ENCODE measurements around the gene ARHGEF40.

The ARHGEF40 gene

DNA sequence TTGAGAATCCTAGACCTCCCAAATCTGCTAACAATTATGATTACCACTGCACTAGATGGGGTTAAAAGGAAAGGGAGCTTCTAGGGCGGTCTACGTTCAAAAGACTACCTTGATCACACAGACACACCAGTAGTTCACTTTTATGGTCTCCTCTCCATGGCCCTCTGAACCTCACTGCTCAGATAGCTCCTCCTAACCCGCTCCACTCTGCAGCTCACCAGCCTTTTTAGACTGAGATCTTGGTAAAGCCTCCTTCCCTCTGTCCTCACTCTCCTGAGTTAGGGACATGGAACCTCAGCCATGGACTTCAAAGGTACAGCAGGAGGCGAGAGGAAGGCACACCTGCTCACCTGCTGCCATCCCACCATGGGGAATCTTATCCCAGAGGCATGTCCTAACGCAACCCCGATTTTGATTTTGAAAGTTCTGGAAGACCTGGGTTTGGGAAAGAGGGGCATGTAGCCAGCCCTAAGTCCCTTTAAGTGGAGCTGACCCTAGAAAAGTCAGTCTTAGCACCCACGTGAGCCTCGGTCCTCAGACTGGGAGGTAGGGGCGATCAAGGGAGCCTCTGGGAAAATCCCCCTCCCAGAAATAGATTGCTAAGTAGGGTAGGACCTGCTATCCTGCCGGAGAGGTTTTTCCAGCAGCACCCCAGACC, 27.0 kb downstream of the ARHGEF40 start:
- no peak for DNase-seq (ENCODE audit: low read depth in 2 of 2, low spot score in 1 of 2)

DNA sequence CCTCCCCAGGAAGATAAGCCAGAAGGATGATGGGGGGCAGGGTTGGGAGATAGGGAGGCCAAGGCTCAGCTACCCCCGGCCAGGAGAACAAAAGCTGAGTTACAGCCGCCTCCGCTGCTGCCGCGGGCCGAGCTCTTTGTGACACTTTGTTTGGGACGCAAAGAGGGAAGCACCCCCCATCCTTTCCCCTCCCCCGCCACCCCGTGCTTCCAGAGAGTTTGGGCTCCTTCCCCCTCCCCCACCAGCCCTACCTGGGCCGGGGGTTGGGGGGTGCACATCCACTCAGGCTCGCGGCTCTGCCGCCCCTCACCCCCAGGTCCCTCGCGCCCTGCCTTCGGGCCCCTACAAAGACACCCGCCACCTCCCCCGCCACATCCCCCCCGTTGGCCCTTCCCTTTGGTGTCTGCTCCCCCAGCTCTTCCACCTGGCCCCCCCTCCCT, 27.6 kb downstream of the ARHGEF40 start:
- DNase-seq (ENCODE audit: low read depth in 2 of 2, low spot score in 1 of 2), result no peak

DNA sequence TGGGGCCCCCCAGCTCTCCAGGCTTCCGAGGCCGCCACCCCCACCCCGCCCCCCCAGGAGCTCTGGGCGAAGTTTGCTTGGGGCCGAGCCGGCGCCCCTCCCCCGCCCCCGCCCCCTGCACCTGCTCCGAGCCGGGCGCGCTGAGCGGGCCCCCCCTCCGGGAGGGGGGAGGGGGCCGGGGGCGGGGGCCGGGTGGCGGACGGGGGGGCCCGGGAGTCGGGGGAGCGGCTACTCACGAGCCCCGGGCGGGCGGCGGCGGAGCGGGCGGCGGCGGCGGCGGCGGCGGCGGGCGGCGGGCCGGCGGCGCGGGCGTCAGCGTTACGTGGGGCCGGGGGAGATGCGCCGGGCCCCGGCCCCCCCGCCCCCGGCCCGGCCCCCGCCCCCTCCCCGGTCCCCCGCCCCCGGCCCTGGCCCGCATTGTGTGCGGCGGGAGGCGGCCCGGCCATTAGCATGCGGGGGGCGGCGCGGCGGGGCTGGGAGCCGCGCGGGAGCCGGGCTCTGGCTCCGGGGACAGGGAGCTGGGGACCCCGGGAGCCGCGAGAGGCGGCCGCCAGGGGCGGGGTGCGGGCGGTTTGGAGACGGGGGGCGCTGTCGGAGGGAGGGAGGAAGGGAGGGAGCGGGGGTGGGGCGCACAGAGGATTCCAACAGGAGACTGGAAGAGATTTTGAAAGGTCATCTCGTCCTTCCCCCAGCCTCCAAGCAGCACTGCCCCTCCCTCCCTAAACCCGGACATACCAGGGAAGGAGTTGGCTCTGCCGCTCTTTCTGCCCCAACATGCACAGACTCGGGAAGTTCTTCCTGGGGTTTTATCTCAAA, 28.2 kb downstream of the ARHGEF40 start, which contains the start of gene ZNF219:
TSS of gene ZNF219 (minus strand) at position 580 of the 816 bp plus-strand sequence. CDS start 5,064 bp downstream, outside the sequence.
- DNase-seq (ENCODE audit: low read depth in 2 of 2, low spot score in 1 of 2), result no peak

DNA sequence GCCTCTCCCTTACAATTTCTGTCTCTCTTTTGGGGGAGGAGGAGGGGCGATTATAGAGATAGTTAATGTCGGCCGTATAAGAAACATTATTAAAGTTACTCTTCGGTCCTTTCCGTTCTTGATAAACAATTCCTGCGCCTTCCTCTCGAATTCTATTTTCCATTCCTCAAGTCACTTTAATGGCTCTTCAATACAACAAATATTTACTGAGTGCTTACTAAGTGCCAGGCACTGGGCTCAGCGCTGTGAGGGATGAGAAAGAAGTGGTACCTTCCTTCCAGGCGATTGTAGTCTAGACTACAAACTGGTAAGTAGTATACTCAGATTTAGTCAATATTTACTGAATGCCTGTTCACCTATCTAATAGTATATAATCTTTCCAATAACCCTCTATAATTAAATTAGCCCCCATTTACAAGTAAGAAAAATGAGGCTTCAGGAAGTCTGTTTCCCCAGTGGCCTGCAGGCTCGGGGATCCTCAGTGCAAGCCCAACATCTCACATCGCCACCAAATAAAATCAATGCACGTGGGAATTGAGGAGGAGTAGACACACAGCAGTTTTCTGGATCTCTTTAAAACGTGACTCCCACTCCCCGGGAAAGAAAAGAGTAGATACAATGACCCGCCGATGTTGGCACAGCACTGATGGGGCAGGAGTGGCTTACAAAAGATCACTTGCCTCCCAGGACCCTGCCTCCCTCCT, 28.9 kb downstream of the ARHGEF40 start:
- DNase-seq (ENCODE audit: low read depth in 2 of 2, low spot score in 1 of 2), result no peak

DNA sequence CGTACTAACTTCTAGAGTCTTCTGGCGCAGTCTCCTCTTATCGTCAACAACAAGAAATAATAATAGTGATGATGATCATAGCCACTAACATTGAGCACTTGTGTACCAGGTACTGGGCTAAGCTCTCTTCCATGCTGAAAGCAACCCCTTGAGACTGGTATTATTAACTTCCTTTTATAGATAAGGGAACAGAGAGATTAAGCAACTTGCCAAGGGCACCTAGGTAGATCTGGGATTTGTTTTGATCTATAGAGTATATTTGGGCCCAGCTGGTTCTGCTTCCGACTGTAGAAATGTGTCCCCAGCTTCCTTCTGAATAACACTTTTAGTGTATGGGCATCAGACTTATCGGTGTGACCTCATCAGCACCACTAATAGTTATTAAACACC, 29.5 kb downstream of the ARHGEF40 start:
- DNase-seq (ENCODE audit: low read depth in 2 of 2, low spot score in 1 of 2), result no peak

DNA sequence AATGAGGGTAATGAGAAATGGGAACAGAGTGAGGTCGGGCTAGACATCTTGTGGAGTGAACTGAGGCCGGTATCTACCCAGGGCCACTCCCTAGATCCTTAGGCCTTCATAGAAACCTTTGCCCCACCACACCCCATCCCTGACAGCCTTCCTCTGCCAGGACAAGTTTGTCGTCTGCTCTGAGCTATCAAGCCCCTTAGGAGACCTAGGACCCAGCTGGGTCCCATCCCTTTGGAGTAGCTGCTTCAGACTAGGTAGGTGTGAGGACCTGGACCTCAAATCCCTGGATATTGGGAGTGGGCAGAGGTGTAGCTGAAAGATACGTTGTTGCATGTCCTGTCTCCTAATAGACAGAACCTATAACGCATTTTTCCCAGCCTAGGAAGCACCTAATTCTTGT, 30.8 kb downstream of the ARHGEF40 start, which contains the start of gene TMEM253:
TSS of gene TMEM253 (plus strand) at position 136 of the 400 bp plus-strand sequence. CDS start 278 bp downstream, outside the sequence.
- DNase-seq (ENCODE audit: low read depth in 2 of 2, low spot score in 1 of 2), result no peak

DNA sequence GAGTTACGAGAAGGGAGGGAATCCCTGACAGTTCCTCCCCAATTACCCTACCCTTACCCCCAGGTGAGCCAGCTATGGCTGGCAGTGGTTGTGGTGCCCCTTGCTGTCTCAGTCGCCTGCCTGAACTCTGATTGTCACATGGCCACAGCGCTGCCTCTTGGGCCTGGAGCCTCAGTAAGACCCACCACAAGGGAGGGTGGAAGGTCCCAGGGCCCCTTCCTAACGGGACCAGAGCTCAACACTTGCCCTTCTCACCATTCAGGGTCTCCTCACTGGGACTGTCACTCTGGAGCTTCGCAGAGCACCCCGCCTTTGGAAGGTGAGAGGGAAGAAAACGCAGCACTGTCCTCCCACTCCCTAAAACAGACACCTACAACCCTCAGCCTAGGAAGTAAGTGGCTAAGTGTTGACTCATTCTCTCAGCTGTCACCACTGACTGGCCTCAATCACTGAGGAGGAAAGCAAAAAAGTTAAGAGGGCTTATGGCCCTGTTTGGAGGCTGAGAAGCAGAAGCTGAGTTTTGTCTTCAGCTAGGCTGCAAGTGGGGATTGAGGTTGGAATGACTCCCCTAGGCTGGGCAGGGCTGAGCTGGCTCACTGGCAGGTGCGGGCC, 31.8 kb downstream of the ARHGEF40 start:
- DNase-seq (ENCODE audit: low read depth in 2 of 2, low spot score in 1 of 2), result no peak

DNA sequence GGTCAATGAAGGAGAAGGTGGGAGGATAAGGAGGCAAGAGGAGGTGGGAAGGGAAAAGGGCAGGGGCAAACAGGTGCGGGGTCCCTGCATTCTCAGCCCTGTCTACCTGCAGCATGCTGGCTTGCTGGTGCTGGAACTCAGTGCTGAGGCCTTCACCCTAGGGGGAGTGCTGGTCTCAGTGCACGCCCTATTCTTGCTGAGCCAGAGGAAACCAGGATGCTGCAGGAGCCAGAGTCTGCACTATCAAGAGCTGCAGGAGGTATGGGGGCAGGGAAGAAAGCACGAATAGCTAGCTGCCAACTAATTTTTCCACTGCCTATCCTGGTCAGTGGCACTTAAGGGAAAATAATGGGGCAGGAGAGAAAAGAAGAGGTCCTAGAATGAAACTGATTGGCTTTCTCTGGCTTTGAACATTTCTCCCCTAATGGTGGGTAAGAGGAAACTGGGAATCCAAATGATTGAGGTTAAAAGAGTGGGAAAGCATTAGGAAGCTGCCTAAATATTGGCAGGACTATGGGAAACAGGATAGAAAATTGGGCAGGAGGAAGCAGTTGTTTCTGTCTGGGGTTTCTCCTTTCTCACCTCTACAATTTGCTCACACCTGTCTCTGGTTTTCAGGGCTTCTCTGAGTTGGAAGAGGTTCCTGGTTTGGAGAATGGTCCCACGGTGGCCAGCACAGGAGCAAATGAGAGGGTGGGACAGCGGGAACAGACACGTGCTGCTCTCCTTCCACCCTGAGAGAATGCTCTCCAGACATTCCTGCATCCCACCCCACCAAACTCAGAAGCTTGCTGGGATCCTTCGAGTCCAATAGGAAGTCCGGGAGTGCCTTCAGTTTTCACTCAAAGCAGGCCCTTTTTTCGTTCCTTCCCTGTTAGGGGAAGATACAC, 32.7 kb downstream of the ARHGEF40 start:
- no peak for DNase-seq (ENCODE audit: low read depth in 2 of 2, low spot score in 1 of 2)

DNA sequence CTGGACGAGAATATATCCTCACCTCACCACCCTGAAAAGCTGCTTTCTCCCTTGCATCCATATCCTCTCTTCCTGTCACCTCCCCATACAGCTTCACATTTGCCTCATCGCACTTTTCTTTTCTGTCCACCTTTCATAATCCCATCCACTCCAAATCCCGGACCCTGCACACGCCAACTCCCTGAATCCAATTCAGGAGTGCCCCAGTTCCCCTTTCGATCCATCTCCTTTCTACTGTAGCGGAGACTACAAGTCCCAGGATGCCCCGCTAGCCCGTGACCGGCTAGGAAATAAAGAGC, 33.3 kb downstream of the ARHGEF40 start:
- DNase-seq (ENCODE audit: low read depth in 2 of 2, low spot score in 1 of 2), result no peak

DNA sequence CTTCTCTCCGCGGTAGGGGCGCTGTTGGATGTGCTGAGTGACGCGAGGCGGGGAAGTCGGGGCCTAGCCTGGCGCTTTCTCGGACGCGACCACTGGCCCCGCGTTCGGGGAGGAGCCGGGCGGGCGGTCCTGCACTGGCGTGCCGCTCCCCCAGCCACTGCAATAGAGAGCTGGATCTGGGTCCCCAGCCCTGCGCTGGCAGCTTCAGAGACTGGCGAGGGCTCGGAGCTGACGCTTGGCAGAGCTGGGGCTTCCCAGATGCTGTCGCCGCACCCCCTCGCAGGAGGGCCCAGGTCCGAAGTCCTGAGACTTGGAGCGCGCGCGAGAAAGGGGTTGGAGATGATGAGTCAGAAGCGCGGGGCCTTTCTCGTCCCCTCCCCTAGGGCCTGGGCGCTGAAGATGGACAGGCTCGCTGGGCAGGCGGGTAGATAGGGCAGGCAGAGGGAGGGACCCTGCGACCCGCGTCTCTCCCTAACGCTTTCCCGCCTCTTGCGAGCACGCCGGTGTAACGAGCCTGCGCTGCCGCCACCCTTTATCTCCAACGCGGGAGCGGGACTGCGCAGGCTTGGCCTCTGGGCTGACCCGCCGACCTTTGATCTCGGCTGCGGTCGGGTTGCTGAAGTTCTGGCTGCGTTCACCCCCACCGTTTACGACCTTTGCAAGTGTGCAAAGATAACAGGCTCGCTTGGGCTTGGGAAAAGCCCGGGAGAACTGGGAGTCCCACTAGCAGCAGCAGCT, 33.8 kb downstream of the ARHGEF40 start:
- DNase-seq (ENCODE audit: low read depth in 2 of 2, low spot score in 1 of 2), result peak; percentile 86 to 88

DNA sequence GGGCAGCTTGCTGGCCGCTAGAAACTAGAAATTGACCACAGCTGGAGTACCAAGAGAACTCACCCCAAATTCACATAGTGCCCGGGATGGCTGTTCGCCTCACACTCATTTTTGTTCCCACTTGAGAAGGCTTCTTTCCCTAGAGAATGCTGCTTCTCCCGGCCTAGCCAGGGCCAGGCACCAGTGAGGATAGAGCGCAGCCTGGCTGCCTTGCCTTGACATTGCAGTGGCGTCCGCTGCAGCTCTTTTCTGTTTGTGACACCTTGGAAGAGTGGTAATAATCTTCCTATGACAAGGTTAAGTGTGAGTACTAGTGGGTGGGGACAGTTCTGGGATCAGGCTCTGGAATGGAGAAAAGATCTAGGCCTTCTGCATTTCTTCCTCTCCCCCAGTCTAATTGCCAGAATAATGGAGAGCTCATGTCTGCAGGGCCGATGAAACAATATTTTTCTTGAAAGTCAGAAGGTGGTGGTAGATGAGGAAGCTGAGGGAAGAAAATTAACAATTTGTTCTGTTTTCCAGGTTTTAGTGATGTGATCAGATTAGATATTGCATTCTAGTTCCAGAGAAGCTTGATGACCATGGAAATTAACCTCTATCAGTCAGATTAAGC, 34.5 kb downstream of the ARHGEF40 start:
- DNase-seq (ENCODE audit: low read depth in 2 of 2, low spot score in 1 of 2), result peak in 1 of 2 donors; percentile 37

DNA sequence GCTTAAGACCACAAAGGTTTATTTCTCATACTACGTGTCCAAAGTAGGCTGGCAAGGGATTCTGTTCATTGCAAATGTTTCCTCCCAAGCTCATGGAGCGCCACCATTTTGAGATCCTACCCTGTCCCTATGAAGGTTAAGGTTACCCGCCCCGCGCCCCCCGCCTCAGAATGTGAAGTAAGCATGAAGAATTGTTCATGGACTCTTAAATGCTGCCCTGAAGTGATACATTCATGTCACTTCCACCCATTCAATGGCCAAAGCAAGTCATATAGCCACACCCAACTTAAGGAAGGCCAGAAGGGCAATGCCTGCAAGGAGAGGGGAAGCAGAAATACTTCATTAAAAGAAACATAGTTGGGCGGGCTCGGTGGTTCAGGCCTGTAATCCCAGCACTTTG, 35.0 kb downstream of the ARHGEF40 start:
- DNase-seq (ENCODE audit: low read depth in 2 of 2, low spot score in 1 of 2), result no peak

DNA sequence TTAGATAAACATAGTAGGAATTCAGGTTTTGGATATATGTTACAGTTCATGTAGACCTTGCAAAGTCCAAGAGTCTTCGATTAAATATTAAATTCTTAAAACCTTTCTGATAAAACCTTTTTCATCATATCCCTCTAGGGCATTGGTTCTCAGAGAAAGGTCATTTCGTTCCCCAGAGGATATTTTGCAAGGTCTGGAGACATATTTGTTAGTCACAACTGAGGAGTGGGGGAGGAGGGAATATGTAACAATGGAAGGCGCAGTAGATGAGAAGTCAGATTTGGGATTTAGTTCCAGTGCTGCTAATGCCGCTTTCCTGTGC, 36.0 kb downstream of the ARHGEF40 start:
- no peak for DNase-seq (ENCODE audit: low read depth in 2 of 2, low spot score in 1 of 2)

DNA sequence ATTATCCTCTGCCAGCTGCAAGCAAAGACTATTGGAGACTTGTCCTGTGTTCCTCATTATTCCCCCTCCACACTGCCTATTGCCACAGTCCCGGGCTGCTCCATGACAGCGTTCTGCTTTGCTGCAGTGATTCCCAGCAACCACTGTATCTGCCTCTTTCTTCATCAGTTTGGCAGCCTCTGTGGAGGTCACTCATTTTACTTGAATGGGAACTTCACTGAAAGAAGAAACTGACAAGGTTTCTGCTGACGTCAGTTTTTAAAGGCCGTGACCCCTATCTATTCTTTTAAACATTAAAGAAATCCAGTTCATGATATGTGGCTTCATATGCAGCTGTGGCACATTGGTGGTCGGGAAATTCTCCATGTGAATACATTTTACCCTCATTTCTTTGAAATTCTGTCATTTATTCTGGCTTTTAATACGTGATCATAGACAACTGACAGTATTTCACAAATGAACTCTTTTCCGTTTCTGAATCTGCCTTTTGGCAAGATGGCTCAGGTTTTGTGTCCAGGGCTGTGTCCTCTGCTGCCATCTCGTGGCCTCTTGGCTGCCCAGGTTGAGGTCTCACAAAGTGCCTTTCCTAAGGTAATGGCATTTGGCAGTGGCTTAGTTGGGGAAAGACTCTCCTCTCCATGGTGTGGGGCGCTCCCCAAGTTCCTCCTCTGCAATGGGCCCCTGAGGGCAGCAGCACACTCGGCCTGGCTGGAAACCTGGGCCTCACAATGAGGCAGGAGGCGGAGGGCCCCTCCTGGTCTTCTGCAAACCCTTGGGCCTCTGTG, 36.6 kb downstream of the ARHGEF40 start:
- peak; percentile 45 to 51 for DNase-seq (ENCODE audit: low read depth in 2 of 2, low spot score in 1 of 2)

DNA sequence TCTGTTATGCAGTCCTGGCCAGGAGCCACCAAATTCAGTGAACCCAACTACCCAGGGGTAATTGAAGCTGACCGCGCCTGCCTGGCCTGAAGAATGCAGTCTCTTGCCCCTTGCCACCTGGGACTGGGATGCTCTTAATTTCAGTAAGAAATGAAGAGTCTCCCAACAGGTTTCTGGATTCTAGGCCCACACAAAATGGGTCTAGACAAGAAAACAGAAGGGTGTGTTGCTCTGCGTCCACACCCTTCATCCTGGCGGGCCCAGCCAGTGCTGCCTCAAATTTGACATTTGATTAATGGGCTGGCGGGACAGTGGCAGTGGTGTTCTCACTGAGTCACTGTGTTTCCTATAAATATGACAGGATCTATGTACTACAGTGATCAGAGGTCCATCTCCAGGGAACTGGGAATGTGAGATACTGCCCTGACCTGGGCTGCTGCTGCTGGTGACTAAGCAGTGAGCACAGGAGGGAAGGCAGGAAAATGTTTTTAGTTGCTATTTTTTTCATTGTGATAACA, 37.2 kb downstream of the ARHGEF40 start:
- no peak for DNase-seq (ENCODE audit: low read depth in 2 of 2, low spot score in 1 of 2)

DNA sequence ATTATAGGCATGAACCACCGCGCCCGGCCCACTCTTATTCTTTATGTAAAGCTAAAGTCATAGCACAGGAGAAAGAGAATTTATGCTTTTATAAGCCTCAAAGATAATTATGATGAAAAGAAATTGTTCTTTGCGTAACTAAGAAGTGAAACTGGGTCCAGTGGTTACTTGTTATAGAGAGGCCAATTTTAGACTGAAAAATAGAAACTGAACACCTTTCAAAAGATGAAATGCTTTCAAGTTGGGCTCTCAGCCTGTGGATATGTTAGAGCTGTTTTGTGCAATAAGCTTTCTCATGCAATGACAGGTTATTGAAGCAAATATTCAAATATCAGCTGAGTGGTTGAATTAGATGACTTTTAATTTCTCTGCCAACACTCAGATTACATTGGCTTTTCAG, 38.7 kb downstream of the ARHGEF40 start:
- DNase-seq (ENCODE audit: low read depth in 2 of 2, low spot score in 1 of 2), result no peak

DNA sequence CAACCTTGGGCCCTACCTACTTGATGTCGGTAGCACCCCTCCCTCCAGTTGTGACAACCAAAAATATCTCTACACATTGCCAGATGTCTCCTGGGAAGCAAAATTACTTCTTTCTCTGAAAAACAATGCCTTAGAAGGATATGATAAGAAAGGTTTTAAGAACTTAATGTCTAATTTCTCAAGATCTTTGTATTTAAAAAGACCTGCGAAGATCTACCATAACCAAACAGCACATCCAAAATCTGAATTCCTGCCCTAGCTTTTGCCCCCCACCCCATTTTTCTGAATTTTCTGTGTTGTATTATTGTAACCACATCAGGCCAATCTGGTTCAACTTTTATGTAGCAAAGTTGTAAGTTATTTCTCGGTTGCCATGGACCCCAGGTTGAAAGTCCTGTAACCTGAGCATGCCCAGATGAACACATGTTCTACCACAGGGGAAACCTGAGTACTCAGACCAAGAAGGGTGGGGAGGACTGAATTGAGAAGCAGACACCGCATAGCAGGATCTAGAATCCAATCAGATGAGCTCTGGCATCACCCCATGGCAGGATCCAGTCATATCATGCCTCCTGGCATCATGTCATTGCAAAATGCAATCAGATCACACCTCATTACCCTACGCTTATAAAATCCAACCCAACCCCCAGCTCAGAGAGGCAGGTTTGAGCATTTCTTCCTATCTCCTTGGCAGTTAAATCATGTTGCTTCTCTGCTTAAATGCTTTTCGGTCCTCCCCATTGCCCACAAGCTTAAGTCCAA, 39.5 kb downstream of the ARHGEF40 start:
- no peak for DNase-seq (ENCODE audit: low read depth in 2 of 2, low spot score in 1 of 2)

DNA sequence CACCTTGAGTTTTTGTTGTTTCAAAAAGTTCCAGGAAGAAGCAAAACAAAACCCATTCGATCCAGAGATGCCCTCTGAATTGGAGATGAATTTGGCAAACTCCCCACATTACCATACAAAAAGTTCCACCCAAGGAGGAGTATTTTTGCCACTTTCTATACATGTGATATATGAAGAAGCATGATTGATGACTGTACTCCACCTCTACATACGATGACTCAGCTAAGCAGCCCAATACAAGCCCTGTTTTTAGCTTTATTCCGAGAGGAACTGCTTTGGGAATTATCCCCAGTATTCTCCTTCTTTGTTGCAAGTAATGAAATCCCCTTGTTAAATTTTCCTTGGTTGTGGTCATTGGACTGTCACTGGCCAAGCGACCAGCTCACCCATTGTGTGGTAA, 42.2 kb downstream of the ARHGEF40 start:
- DNase-seq (ENCODE audit: low read depth in 2 of 2, low spot score in 1 of 2), result no peak
